OCI-LY7 (cell line): ENCODE results near the gene PNMA6E. TPM values are rescaled to one million over a fixed set of nuclear protein-coding genes. Genes with fewer than 3 reads are reported as not detected.

Source experiments
- BruUV-seq: library from RNA; stranded (reverse); fragments of 400-500 nt; replicated peaks from 2 replicates; lab custom pipeline; 2021; lab: Mats Ljungman, UMichigan
- CTCF ChIA-PET: fragments of 300-600 bp; sonication (Branson Sonifier 250); formaldehyde crosslinking; loops from one replicate; lab custom pipeline; 2022; ENCODE audit warnings: antibody characterized with exemption; ENCODE audit not compliant: unreplicated experiment; lab: Charles Lee
- POLR2A ChIA-PET: fragments of 300-600 bp; sonication (Branson Sonifier 250); formaldehyde crosslinking; loops from one replicate; lab custom pipeline; 2022; ENCODE audit warnings: antibody characterized with exemption; lab: Charles Lee
- DNase-seq: peaks from one replicate; pipeline ENCODE4 v3.0.0-alpha.2; 2015; ENCODE audit warnings: low spot score
- H2AFZ ChIP-seq: fragments of 200-600 bp; sonication (generic), shearing (Covaris generic); 2 replicates; pipeline ENCODE4 v1.6.1; 2014; ENCODE audit warnings: mild to moderate bottlenecking, antibody characterized with exemption, low read length, moderate library complexity
- H3K27ac ChIP-seq: fragments of 200-600 bp; sonication (generic); 2 replicates; pipeline ENCODE4 v1.5.1; 2014; ENCODE audit warnings: mixed run types, low read depth, mild to moderate bottlenecking, moderate library complexity, low read length, inconsistent platforms; ENCODE audit not compliant: poor library complexity, severe bottlenecking
- H3K36me3 ChIP-seq: fragments of 200-600 bp; sonication (generic); 2 replicates; pipeline ENCODE4 v1.6.1; 2014; ENCODE audit warnings: mild to moderate bottlenecking, antibody characterized with exemption, low read length, moderate library complexity, mixed read lengths; ENCODE audit not compliant: insufficient read depth
- H3K4me1 ChIP-seq: fragments of 200-600 bp; sonication (generic); 2 replicates; pipeline ENCODE4 v1.5.1; 2014; ENCODE audit warnings: mild to moderate bottlenecking, low read length; ENCODE audit not compliant: insufficient read depth, poor library complexity, severe bottlenecking
- H3K4me2 ChIP-seq: fragments of 200-600 bp; sonication (generic); 2 replicates; pipeline ENCODE4 v1.6.1; 2014; ENCODE audit warnings: mild to moderate bottlenecking, low read length
- H3K4me3 ChIP-seq: fragments of 200-600 bp; sonication (generic); 2 replicates; pipeline ENCODE4 v1.5.1; 2014; ENCODE audit warnings: mild to moderate bottlenecking, low read depth, low read length; ENCODE audit not compliant: poor library complexity, severe bottlenecking
- H3K79me2 ChIP-seq: fragments of 200-600 bp; sonication (generic); 2 replicates; pipeline ENCODE4 v1.6.1; 2016; ENCODE audit warnings: low read depth, mild to moderate bottlenecking, low read length, moderate library complexity, mixed read lengths; ENCODE audit not compliant: insufficient read depth
- H3K9me2 ChIP-seq: fragments of 200-600 bp; sonication (generic); 2 replicates; pipeline ENCODE4 v1.6.1; 2016; ENCODE audit warnings: mild to moderate bottlenecking, low read length, mixed read lengths; ENCODE audit not compliant: insufficient read depth
- H3K9me3 ChIP-seq: fragments of 200-600 bp; sonication (generic); 2 replicates; pipeline ENCODE4 v1.6.1; 2014; ENCODE audit warnings: mild to moderate bottlenecking, mixed run types, low read length, mixed read lengths
- H4K20me1 ChIP-seq: fragments of 200-600 bp; sonication (generic); 2 replicates; pipeline ENCODE4 v1.6.1; 2014; ENCODE audit warnings: mild to moderate bottlenecking, antibody characterized with exemption, low read length, moderate library complexity, mixed read lengths; ENCODE audit not compliant: insufficient read depth
- CTCF ChIP-seq: fragments of 200-600 bp; sonication (generic); conservative IDR thresholded peaks from 2 replicates; pipeline ENCODE4 v1.5.1; 2014; ENCODE audit warnings: mild to moderate bottlenecking, antibody characterized with exemption, low read length, moderate library complexity, mixed read lengths
- EZH2phosphoT487 ChIP-seq: fragments of 200-600 bp; sonication (generic); IDR thresholded peaks from 2 replicates; pipeline ENCODE4 v1.6.1; 2018; ENCODE audit warnings: low read depth, borderline replicate concordance, mild to moderate bottlenecking, mixed run types, antibody characterized with exemption, low read length, moderate library complexity, mixed read lengths
- intact Hi-C: fragments of 100-400 bp; cut with micrococcal nuclease; formaldehyde crosslinking; loops from one replicate; pipeline ENCODE4 v1.10.0; 2022; ENCODE audit not compliant: unreplicated experiment
- total RNA-seq, 2 experiments: library from RNA; depleted of rRNA in 1 of 2; stranded (reverse); fragments of >200 nt in 1 of 2; shearing (Covaris generic) in 1 of 2; gene quantifications; 2 replicates each; pipeline ENCODE4 v1.2.3, GENCODE V29; 2014 to 2022

PNMA6E gene
- total RNA-seq, 2 experiments from 2014 or later = not detected

- 0 out of 2 replicates have a peak overlapping the region, but pooled peaks have one; percentile 26 for H3K4me2 ChIP-seq
- CTCF ChIA-PET = no interaction called here
- H3K9me2 ChIP-seq = no peaks in the 10 kb centered on the region
- TF ChIP-seq EZH2phosphoT487 (no peak), CTCF (no peak)
- no peaks in the 10 kb centered on the region for H3K79me2 ChIP-seq
- POLR2A ChIA-PET = no interaction called here
- no peaks in the 10 kb centered on the region for H3K36me3 ChIP-seq
- peak; percentile 5 for DNase-seq
- H3K4me3 ChIP-seq = peak overlapping the region; percentile 16
- no peak overlapping the region for H3K27ac ChIP-seq
- H2AFZ ChIP-seq = no peak overlapping the region
- no TSS peak for BruUV-seq
- no peaks in the 10 kb centered on the region for H3K9me3 ChIP-seq
- intact Hi-C loops = no loop called here
- no peaks in the 10 kb centered on the region for H4K20me1 ChIP-seq
- H3K4me1 ChIP-seq = peaks cover 3% of the 10 kb centered on the region
Measured at GRCh38 chrX:153411988-153412574, 10.9 kb upstream of the PNMA6E start.

GRCh38 chrX:153411255-153411987 is 10.3 kb upstream of the PNMA6E start, which contains the start of gene ZFP92:
ZFP92 (plus strand) TSS chrX:153411472; CDS start chrX:153418323, 6,851 bp downstream.
- no peaks in the 10 kb centered on the region for H3K36me3 ChIP-seq
- no peak for DNase-seq
- H3K9me2 ChIP-seq = no peaks in the 10 kb centered on the region
- peak within 1 kb of the TSS; percentile 16 for H3K4me3 ChIP-seq
- H2AFZ ChIP-seq = no peak within 1 kb of the TSS
- TF ChIP-seq EZH2phosphoT487 = no peak
- no peak for TF ChIP-seq CTCF
- intact Hi-C loops = no loop called here
- H3K27ac ChIP-seq = no peak within 1 kb of the TSS
- peaks cover 3% of the 10 kb centered on the region for H3K4me1 ChIP-seq
- H3K79me2 ChIP-seq = no peaks in the 10 kb centered on the region
- no peaks in the 10 kb centered on the region for H4K20me1 ChIP-seq
- POLR2A ChIA-PET = no interaction called here
- CTCF ChIA-PET = no interaction called here
- no TSS peak for BruUV-seq
- 0 out of 2 replicates have a peak within 1 kb of the TSS, but pooled peaks have one; percentile 26 for H3K4me2 ChIP-seq
- no peaks in the 10 kb centered on the region for H3K9me3 ChIP-seq

- no peak overlapping the region for H3K4me3 ChIP-seq
- ChIA-PET CTCF (no interaction called here), POLR2A (no interaction called here)
- H3K9me3 ChIP-seq = no peaks in the 10 kb centered on the region
- H3K79me2 ChIP-seq = no peaks in the 10 kb centered on the region
- no peak overlapping the region for H2AFZ ChIP-seq
- no peak overlapping the region for H3K27ac ChIP-seq
- H3K4me1 ChIP-seq = peaks cover 3% of the 10 kb centered on the region
- H4K20me1 ChIP-seq = no peaks in the 10 kb centered on the region
- TF ChIP-seq CTCF = no peak
- no peak for TF ChIP-seq EZH2phosphoT487
- H3K4me2 ChIP-seq = no peak overlapping the region
- intact Hi-C loops = no loop called here
- DNase-seq = no peak
- H3K9me2 ChIP-seq = no peaks in the 10 kb centered on the region
- BruUV-seq = no TSS peak
- no peaks in the 10 kb centered on the region for H3K36me3 ChIP-seq
Measured at GRCh38 chrX:153410888-153411254, 9.7 kb upstream of the PNMA6E start.
